SU-DHL-6 (cell line): Measurements from ENCODE around the gene NEU1.

Source experiments
- H2AFZ ChIP-seq: fragments of 200-600 bp; sonication (generic); 2 replicates; pipeline ENCODE4 v1.6.1; 2014; ENCODE audit warnings: low read depth, mild to moderate bottlenecking, moderate library complexity, mixed read lengths, antibody characterized with exemption, low read length; ENCODE audit not compliant: severe bottlenecking
- H3F3A ChIP-seq: fragments of 200-600 bp; shearing (Covaris generic); 2 replicates; pipeline ENCODE4 v1.6.0; 2016; ENCODE audit warnings: antibody characterized with exemption, mild to moderate bottlenecking; ENCODE audit not compliant: insufficient read depth
- H3K27ac ChIP-seq: fragments of 200-600 bp; sonication (generic); 2 replicates; pipeline ENCODE4 v1.5.1; 2016; ENCODE audit warnings: low read depth, mild to moderate bottlenecking, low read length, moderate library complexity, mixed read lengths
- H3K27me3 ChIP-seq: fragments of 200-600 bp; sonication (generic), shearing (Covaris generic); 2 replicates; pipeline ENCODE4 v1.6.0; 2014; ENCODE audit warnings: mild to moderate bottlenecking, low read length
- H3K36me3 ChIP-seq: fragments of 200-600 bp; sonication (generic); 2 replicates; pipeline ENCODE4 v1.6.1; 2014; ENCODE audit warnings: mild to moderate bottlenecking, low read length, mixed read lengths
- H3K4me2 ChIP-seq: fragments of 300-600, 200-600 bp; shearing (Covaris generic), sonication (generic); 2 replicates; pipeline ENCODE4 v1.6.0; 2014; ENCODE audit warnings: low read length, low read depth, mild to moderate bottlenecking; ENCODE audit not compliant: poor library complexity, severe bottlenecking
- H3K4me3 ChIP-seq: fragments of 200-600 bp; sonication (generic); 2 replicates; pipeline ENCODE4 v1.5.1; 2014; ENCODE audit warnings: antibody characterized with exemption, low read length, mild to moderate bottlenecking, mixed read lengths; ENCODE audit not compliant: insufficient read depth, poor library complexity, severe bottlenecking
- H3K79me2 ChIP-seq: fragments of 200-600 bp; sonication (generic); 2 replicates; pipeline ENCODE4 v1.6.1; 2014; ENCODE audit warnings: mild to moderate bottlenecking, low read length, moderate library complexity; ENCODE audit not compliant: insufficient read depth
- H3K9ac ChIP-seq: fragments of 200-600 bp; sonication (generic); 2 replicates; pipeline ENCODE4 v1.7.0; 2014; ENCODE audit warnings: mild to moderate bottlenecking, low read length
- H3K9me2 ChIP-seq: fragments of 200-600 bp; sonication (generic); replicated peaks from 2 replicates; pipeline ENCODE4 v1.6.1; 2014; ENCODE audit warnings: low read length; ENCODE audit not compliant: insufficient read depth
- H3K9me3 ChIP-seq: fragments of 200-600 bp; sonication (generic); 2 replicates; pipeline ENCODE4 v1.6.1; 2014; ENCODE audit warnings: low read length, mixed read lengths; ENCODE audit not compliant: insufficient read depth
- H4K20me1 ChIP-seq: fragments of 200-600 bp; sonication (generic); 2 replicates; pipeline ENCODE4 v1.6.1; 2014; ENCODE audit warnings: low read depth, mild to moderate bottlenecking, antibody characterized with exemption, low read length, moderate library complexity, mixed read lengths
- EZH2phosphoT487 ChIP-seq: fragments of 200-600 bp; sonication (generic), shearing (Covaris generic); conservative IDR thresholded peaks from 2 replicates; pipeline ENCODE4 v1.6.1; 2018; ENCODE audit warnings: mild to moderate bottlenecking, antibody characterized with exemption, low read length, moderate library complexity, mixed read lengths
- TF ChIP-seq, protein P1 (sequence below): fragments of 200-600 bp; sonication (generic); IDR thresholded peaks from one replicate; pipeline ENCODE4 v1.5.1; 2017; ENCODE audit warnings: antibody characterized with exemption, mild to moderate bottlenecking, low read length, moderate library complexity; ENCODE audit not compliant: insufficient read depth, poor library complexity, severe bottlenecking

Gene NEU1

DNA sequence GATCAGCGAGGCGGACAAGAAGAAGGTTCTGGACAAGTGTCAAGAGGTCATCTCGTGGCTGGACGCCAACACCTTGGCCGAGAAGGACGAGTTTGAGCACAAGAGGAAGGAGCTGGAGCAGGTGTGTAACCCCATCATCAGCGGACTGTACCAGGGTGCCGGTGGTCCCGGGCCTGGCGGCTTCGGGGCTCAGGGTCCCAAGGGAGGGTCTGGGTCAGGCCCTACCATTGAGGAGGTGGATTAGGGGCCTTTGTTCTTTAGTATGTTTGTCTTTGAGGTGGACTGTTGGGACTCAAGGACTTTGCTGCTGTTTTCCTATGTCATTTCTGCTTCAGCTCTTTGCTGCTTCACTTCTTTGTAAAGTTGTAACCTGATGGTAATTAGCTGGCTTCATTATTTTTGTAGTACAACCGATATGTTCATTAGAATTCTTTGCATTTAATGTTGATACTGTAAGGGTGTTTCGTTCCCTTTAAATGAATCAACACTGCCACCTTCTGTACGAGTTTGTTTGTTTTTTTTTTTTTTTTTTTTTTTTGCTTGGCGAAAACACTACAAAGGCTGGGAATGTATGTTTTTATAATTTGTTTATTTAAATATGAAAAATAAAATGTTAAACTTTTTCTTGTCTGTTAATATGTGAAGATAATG is 32.9 kb downstream of the NEU1 start:
- no peaks in the 10 kb centered on the region for H3K9me3 ChIP-seq
- no peaks in the 10 kb centered on the region for H4K20me1 ChIP-seq
- H3K27ac ChIP-seq, result peak overlapping the region; percentile 90
- peak overlapping the region; percentile 53 for H3K9ac ChIP-seq
- TF ChIP-seq, protein P1, sequence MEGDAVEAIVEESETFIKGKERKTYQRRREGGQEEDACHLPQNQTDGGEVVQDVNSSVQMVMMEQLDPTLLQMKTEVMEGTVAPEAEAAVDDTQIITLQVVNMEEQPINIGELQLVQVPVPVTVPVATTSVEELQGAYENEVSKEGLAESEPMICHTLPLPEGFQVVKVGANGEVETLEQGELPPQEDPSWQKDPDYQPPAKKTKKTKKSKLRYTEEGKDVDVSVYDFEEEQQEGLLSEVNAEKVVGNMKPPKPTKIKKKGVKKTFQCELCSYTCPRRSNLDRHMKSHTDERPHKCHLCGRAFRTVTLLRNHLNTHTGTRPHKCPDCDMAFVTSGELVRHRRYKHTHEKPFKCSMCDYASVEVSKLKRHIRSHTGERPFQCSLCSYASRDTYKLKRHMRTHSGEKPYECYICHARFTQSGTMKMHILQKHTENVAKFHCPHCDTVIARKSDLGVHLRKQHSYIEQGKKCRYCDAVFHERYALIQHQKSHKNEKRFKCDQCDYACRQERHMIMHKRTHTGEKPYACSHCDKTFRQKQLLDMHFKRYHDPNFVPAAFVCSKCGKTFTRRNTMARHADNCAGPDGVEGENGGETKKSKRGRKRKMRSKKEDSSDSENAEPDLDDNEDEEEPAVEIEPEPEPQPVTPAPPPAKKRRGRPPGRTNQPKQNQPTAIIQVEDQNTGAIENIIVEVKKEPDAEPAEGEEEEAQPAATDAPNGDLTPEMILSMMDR, result peak; percentile 68
- no peak for TF ChIP-seq EZH2phosphoT487
- H3K36me3 ChIP-seq, result no peaks in the 10 kb centered on the region
- H3K79me2 ChIP-seq, result peaks cover 25% of the 10 kb centered on the region
- peak overlapping the region; percentile 56 for H3K4me3 ChIP-seq
- peaks cover 44% of the 10 kb centered on the region for H3F3A ChIP-seq
- H3K9me2 ChIP-seq, result no peaks in the 10 kb centered on the region
- H3K4me2 ChIP-seq, result peak overlapping the region; percentile 88
- peak overlapping the region; percentile 16 for H2AFZ ChIP-seq
- no peaks in the 10 kb centered on the region for H3K27me3 ChIP-seq

DNA sequence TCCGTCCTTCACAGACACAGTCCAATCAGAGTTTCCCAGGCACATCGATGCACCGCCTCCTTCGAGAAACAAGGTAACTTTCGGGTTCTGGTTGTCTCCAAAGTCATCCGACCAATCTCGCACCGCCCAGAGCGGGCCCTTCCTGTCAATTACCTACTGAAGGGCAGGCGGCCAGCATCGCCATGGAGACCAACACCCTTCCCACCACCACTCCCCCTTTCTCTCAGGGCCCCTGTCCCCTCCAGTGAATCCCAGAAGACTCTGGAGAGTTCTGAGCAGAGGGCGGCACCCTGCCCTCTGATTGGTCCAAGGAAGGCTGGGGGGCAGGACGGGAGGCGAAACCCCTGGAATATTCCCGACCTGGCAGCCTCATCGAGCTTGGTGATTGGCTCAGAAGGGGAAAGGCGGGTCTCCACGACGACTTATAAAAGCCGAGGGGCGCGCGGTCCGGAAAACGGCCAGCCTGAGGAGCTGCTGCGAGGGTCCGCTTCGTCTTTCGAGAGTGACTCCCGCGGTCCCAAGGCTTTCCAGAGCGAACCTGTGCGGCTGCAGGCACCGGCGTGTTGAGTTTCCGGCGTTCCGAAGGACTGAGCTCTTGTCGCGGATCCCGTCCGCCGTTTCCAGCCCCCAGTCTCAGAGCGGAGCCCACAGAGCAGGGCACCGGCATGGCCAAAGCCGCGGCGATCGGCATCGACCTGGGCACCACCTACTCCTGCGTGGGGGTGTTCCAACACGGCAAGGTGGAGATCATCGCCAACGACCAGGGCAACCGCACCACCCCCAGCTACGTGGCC is 35.1 kb downstream of the NEU1 start, which contains the start of gene HSPA1B:
Gene HSPA1B, plus strand, starts transcription at position 453 of the 794 bp plus-strand sequence. Its CDS starts 213 bp downstream, at position 666.
- Histone ChIP-seq H3K9me3 (no peaks in the 10 kb centered on the region), H3K9ac (peak within 1 kb of the TSS; percentile 66), H3K79me2 (peaks cover 13% of the 10 kb centered on the region; the same call in 1 of the 2 replicates), H3K27ac (peak within 1 kb of the TSS; percentile 56), H2AFZ (peak within 1 kb of the TSS; percentile 36), H3K27me3 (no peaks in the 10 kb centered on the region), H4K20me1 (no peaks in the 10 kb centered on the region), H3K4me3 (peak within 1 kb of the TSS; percentile 53), H3F3A (peaks cover 29% of the 10 kb centered on the region), H3K36me3 (no peaks in the 10 kb centered on the region), H3K9me2 (no peaks in the 10 kb centered on the region), H3K4me2 (peak within 1 kb of the TSS; percentile 68)
- TF ChIP-seq EZH2phosphoT487, result no peak
- TF ChIP-seq, protein P1, result no peak

DNA sequence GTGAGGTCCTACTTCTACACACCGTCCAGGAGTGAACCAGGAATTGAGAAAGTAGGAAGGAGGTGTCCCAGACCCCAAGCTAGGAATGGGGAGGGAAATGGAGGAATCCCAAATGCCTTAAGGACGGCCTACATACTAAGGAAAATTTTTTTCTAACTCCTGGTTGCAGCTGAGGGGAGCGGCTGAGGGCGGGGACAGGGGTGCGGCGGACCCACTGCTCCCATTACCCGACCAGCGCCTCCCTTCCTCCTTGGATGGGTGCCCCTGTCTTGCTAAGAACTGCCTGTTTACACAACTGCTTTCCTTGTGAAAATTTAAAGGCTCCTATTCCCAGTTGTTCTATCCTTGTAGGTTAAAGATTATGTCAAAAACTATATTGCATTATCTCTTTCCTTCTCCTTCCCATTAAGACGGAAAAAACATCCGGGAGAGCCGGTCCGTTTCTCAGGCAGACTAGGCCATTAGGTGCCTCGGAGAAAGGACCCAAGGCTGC is 35.8 kb downstream of the NEU1 start:
- Histone ChIP-seq H3K27me3 (no peaks in the 10 kb centered on the region), H3K4me3 (peak overlapping the region; percentile 53), H3K9me2 (no peaks in the 10 kb centered on the region), H3K27ac (peak overlapping the region; percentile 56), H3K36me3 (no peaks in the 10 kb centered on the region), H3K79me2 (peaks cover 13% of the 10 kb centered on the region; the same call in 1 of the 2 replicates), H3K9ac (peak overlapping the region; percentile 66), H3K4me2 (peak overlapping the region; percentile 68), H3F3A (peaks cover 26% of the 10 kb centered on the region), H3K9me3 (no peaks in the 10 kb centered on the region), H2AFZ (peak overlapping the region; percentile 36), H4K20me1 (no peaks in the 10 kb centered on the region)
- TF ChIP-seq, protein P1, result no peak
- no peak for TF ChIP-seq EZH2phosphoT487
